Glomerular visceral epithelial cell (primary cell): Measurements from ENCODE around the gene C2orf42.
"Not testable (repeated sequence)": the region's sequence is repeated elsewhere in the genome, so short reads cannot be mapped to it uniquely, and the experiment has no call there.

Experiments used
- DNase-seq: peaks from one replicate; pipeline ENCODE4 v3.0.0-alpha.2; 2016; ENCODE audit errors: extremely low spot score

C2orf42 gene

GRCh38 chr2:70132244-70133126, 58.3 kb downstream of the C2orf42 start:
- peak; percentile 38 for DNase-seq

- not testable (repeated sequence) for DNase-seq
Measured at GRCh38 chr2:70131344-70132143, 59.3 kb downstream of the C2orf42 start.

- DNase-seq, result no peak
Measured at GRCh38 chr2:70128005-70128404, 62.8 kb downstream of the C2orf42 start.

- no peak for DNase-seq
Measured at GRCh38 chr2:70126413-70126812, 64.4 kb downstream of the C2orf42 start.

DNA sequence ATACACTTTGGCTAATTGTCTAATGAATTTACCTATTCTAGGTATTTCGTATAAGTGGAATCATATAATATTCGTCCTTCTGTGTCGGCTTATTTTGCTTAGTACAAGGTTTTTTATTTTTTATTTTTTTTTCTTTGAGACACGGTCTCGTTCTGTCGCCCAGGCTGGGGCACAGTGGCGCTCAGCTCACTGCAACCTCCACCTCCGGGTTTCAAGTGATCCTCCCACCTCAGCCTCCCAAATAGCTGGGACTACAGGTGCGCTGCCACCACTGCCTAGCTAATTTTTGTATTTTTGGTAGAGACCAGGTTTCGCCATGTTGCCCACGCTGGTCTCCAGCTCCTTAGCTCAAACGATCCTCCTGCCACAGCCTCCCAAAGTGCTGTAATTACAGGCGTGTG, 65.3 kb downstream of the C2orf42 start:
- DNase-seq, result no peak

GRCh38 chr2:70124983-70125480, 65.8 kb downstream of the C2orf42 start:
- DNase-seq, result no peak

- no peak for DNase-seq
Measured at GRCh38 chr2:70123829-70124116, 67.0 kb downstream of the C2orf42 start.

DNA sequence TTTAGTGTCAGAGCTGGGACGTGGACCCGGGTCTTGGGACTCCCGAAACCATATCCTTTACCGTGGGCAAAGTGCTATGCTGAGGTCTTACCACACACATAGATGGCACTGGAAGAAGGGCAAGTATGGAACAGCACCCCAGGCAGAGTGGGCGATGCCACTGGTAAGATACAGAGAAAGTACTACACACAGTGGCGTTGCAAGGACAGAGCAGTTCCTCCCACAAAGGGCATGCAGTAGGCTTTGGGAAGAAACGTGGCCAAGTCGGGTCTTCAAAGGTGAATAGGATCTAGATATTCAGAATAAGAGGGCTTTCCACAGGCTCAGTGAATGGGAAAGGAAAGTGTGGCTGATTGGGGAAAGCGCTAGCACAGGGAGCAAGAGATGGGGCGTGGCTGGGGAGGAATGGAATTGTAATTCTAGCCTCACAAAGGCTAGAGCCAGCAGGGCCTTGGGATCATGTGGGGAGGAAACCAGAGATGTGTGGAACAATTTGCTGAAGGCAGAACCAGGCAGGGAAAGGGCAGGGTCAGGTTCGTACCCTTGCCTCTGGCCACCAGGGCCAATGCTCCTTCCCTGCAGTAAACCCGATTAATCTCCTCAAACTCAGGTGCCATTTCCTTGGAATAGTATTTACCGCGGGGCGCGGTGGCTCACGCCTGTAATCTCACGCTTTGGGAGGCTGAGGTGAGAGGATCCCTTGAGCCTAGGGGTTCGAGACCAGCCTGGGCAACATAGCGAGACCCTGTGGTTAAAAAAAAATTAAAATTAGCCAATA, 67.6 kb downstream of the C2orf42 start:
- no peak for DNase-seq

GRCh38 chr2:70122470-70122869, 68.3 kb downstream of the C2orf42 start:
- DNase-seq, result no peak

DNA sequence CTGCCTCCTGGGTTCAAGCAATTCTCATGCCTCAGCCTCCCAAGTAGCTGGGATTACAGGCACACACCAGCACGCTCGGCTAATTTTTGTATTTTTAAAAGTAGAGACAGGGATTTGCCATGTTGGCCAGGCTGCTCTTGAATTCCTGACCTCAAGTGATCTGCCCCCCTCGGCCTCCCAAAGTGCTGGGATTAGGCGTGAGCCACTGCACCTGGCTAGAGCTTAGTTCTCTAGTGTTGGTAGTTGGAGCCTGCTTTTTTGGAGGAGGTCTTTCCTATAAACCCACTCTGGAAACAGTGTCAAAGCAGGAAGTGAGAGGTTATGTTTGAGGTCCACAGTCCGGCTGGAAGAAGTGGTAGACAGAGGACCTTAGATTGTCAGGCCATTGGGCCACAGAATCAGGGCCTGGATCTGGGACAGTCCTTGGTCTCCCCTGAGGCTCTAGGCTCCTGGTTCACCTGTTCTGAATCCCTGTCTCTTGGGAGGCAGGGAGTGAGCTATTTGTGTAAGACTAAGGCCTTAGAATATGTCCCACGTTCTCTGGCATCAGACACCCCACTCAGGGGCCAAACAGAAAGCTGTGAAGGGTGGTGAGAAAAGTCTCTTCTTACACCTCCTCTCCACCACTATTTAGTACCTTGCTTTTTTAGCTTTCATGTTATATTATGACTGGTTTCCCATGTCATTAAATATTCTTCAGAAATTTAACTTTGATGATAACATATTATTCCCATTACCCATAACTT, 69.0 kb downstream of the C2orf42 start:
- DNase-seq, result no peak

DNA sequence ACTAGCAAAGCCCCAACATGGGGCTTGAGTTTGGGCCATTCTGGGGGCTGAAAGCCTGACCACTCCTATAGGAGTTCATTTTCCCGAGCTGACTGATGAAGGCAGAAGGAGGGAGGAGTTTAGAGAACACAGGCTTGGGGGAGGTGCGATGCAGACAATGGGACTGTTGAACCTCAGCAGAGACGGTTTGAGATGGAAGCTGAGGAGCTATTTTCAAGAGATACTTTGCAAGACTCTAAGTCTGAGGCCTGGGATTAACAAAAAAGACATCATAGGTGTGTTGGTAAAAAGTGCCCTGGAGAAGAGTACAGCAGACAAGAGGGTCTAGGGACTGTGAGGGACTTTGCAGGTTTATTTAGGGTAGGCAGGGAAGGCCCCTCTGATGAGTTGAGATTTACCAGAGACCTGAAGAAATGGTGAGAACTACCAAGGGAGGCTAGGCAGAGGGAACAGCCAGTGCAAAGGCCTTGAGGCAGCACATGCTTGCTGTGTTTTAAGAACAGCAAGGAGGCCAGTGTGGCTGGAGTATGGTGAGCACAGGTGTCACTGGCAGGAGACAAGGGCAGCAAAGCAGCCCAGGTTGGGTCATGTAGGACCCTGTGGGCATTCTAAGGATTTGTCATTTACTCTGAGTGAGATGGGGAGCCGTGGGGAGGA, 71.9 kb downstream of the C2orf42 start:
- no peak for DNase-seq

GRCh38 chr2:70116936-70117552, 73.8 kb downstream of the C2orf42 start:
- DNase-seq, result no peak

DNA sequence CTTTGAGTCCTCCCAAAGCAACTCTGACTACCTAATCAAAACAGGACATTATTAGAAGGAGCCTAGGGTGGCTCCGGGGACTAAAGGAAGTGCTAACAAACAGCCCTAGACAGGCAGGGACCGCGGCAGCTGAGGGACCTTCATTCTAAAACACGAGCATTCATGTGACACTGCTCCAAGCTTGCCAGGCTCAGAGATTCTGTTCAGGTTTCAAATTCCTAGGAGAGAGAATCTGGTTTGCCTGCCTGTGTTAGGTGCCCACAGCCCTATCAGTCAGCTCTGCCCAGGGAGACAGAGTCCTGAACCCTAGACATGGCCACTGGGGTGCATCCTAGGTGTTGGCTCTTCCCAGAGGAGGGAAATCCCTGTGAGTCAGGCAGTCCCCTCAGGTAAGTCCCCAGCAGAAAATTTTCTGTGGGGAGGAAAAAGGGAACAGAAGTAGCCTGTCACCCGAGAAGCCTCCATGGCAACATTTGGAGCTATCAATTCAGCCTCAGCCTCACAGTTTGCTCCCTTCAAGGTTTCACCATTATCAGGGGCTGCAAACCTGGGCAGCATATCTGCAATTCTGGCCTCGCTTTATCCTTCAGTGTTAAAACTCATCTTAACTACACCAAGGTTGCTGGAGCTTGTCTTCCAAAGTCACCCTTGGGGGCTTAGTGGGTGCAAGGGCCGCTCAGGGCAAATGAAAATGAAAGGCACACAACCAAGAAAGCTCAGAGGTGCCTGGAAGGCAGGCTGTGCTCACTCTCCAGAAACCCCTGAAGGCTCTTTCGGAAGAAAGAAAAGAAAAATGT, 75.0 kb downstream of the C2orf42 start:
- DNase-seq, result no peak

DNA sequence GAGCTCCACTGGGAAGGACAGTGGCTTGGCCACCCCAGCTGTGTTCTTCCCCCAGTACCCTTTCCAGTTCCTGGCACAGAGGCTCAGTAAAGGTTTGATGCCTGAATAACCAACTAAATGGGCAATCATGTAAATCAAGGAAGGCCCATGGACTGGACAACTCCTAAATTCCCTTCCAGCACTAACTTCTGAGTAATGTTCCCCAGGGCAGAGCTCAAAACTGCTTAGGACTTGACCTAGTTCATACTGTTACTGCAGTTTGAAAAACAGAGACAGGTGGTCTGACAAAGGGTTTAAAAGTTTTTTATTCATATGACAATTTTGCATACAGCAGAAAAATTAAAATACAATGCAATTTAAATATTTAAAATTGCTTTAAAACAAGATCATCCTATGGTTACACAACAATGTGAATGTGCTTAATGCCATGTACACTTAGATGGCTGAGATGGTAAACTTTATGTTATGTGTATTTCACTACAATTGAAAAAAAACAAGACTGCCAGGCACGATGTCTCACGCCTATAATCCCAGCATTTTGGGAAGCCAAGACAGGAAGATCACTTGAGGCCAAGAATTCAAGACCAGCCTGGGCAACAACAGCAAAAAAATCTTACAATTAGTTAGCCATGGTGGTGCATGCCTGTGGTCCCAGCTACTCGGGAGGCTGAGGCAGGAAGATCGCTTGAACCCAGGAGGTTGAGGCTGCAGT, 77.3 kb downstream of the C2orf42 start:
- DNase-seq, result no peak

- peak; percentile 29 for DNase-seq
Measured at GRCh38 chr2:70111752-70112591, 78.8 kb downstream of the C2orf42 start.

- not testable (repeated sequence) for DNase-seq
Measured at GRCh38 chr2:70110397-70110796, 80.4 kb downstream of the C2orf42 start.

DNA sequence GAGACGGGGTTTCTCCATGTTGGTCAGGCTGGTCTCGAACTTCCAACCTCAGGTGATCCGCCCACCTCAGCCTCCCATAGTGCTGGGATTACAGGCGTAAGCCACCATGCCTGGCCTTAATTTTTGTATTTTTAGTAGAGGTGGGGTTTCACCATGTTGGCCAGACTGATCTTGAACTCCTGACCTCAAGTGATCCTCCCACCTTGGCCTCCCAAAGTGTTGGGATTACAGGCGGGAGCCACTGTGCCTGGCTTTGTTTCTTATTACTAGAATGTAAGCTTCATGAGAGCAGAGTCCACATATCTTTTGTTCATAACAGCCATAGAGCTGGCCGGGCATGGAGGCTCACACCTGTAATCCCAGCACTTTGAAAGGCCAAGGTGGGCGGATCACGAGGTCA, 84.7 kb downstream of the C2orf42 start:
- not testable (repeated sequence) for DNase-seq
